GM12872 (cell line): Measurements from ENCODE around the gene TMEM218.

Experiments
- CTCF ChIP-seq: IDR thresholded peaks from 3 replicates; pipeline ENCODE4 v1.5.1; 2011; ENCODE audit warnings: low read depth, mild to moderate bottlenecking, low read length, moderate library complexity; ENCODE audit not compliant: insufficient read depth

The TMEM218 gene

GRCh38 chr11:125141178-125141577 lies 29.8 kb upstream of the TMEM218 start:
- TF ChIP-seq CTCF: no peak

- no peak for TF ChIP-seq CTCF
Observed at GRCh38 chr11:125140233-125140632, 28.8 kb upstream of the TMEM218 start.

- no peak for TF ChIP-seq CTCF
Observed at GRCh38 chr11:125139778-125140177, 28.4 kb upstream of the TMEM218 start.

- no peak for TF ChIP-seq CTCF
Observed at GRCh38 chr11:125138966-125139365, 27.5 kb upstream of the TMEM218 start.

- no peak for TF ChIP-seq CTCF
Observed at GRCh38 chr11:125136001-125136400, 24.6 kb upstream of the TMEM218 start.

- no peak for TF ChIP-seq CTCF
Observed at GRCh38 chr11:125132596-125132995, 21.2 kb upstream of the TMEM218 start.

- TF ChIP-seq CTCF: no peak
Observed at GRCh38 chr11:125132071-125132470, 20.6 kb upstream of the TMEM218 start.
